HEK293 (cell line): ENCODE results near the gene NELFB.

Experiments
- KLF10 ChIP-seq: fragments of 450-650 bp; IDR thresholded peaks from 2 replicates; pipeline ENCODE4 v1.5.1; 2018; ENCODE audit warnings: missing biosample characterization, mild to moderate bottlenecking, missing genetic modification characterization
- TF ChIP-seq, protein P1 (sequence below): fragments of 450-650 bp; formaldehyde crosslinking; IDR thresholded peaks from 2 replicates; pipeline ENCODE4 v1.5.1; 2016; ENCODE audit warnings: missing biosample characterization, missing genetic modification characterization

DNA sequence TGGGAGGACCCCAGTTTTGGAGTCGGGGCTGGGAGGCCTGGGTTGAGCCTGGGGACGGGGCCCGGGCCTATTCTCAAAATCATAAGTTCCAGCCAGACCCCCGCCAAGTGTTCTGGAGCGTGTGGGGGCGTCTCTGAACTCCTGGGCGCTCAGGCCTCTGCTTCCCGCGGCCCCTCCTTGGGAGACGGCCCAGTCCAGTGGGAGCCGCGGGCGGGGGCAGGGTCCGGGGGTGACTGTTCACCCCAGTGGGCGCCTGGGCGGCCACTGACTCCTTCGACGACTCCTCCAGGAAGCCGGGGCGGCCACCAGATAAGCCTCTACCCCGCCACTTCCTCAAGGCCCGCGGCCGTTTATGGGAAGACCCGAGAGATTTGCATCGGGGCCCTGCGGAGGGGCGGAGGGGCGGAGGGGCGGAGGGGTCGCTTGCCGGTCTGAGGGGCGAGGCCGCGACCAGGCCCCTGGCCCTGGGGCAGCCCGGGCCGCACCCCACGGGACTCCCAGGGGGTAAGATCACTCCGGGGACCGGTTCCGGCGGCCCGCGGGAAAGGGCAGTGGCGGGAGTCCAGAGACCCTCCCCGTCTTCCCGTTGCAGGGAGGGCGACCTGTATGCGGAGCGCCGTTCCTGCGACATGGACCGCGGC lies 23.1 kb downstream of the NELFB start:
- TF ChIP-seq, protein P1, sequence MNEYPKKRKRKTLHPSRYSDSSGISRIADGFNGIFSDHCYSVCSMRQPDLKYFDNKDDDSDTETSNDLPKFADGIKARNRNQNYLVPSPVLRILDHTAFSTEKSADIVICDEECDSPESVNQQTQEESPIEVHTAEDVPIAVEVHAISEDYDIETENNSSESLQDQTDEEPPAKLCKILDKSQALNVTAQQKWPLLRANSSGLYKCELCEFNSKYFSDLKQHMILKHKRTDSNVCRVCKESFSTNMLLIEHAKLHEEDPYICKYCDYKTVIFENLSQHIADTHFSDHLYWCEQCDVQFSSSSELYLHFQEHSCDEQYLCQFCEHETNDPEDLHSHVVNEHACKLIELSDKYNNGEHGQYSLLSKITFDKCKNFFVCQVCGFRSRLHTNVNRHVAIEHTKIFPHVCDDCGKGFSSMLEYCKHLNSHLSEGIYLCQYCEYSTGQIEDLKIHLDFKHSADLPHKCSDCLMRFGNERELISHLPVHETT: no peak
- TF ChIP-seq KLF10: no peak
